H1 (cell line): ENCODE results near the gene ADRA2B.

Source experiments
- EZH2 ChIP-seq: fragments of 200-600 bp; sonication (generic); IDR thresholded peaks from 2 replicates; pipeline ENCODE4 v1.7.1; 2012; ENCODE audit warnings: low read depth, mild to moderate bottlenecking, moderate library complexity, low read length, inconsistent platforms; ENCODE audit not compliant: severe bottlenecking
- JUND ChIP-seq: IDR thresholded peaks from 2 replicates; pipeline ENCODE4 v1.6.1; 2011; ENCODE audit warnings: mild to moderate bottlenecking, improper control_type of control experiment, low read length
- NANOG ChIP-seq: IDR thresholded peaks from 2 replicates; pipeline ENCODE4 v1.6.1; 2011; ENCODE audit warnings: low read length, low read depth, mild to moderate bottlenecking, inconsistent platforms; ENCODE audit not compliant: insufficient read depth, poor library complexity, severe bottlenecking
- POLR2A ChIP-seq, 2 experiments: IDR thresholded peaks; 1 replicate in 1 of 2; 2 replicates in 1 of 2; pipeline ENCODE4 v1.6.1; 2011; ENCODE audit warnings: low read depth in 2 of 2, low read length in 2 of 2, mild to moderate bottlenecking in 2 of 2; ENCODE audit errors: control extremely low read depth in 1 of 2
- SUZ12 ChIP-seq: fragments of 200-600 bp; sonication (generic); IDR thresholded peaks from 2 replicates; pipeline ENCODE4 v1.6.1; 2012; ENCODE audit warnings: mild to moderate bottlenecking, inconsistent platforms, low read length, moderate library complexity, mixed read lengths
- TCF12 ChIP-seq: IDR thresholded peaks from 2 replicates; pipeline ENCODE4 v1.6.1; 2011; ENCODE audit warnings: low read depth, mild to moderate bottlenecking, low read length
- TEAD4 ChIP-seq: IDR thresholded peaks from 2 replicates; pipeline ENCODE4 v1.6.1; 2012; ENCODE audit warnings: low read depth, low read length, inconsistent platforms, mixed read lengths
- ZNF274 ChIP-seq: IDR thresholded peaks from 2 replicates; pipeline ENCODE4 v1.7.0; 2012; ENCODE audit warnings: low read length, borderline replicate concordance; ENCODE audit errors: extremely low read depth
- TF ChIP-seq, protein P1 (sequence below): IDR thresholded peaks from 2 replicates; pipeline ENCODE4 v1.6.1; 2012; ENCODE audit warnings: inconsistent platforms
- TF ChIP-seq, protein P2 (sequence below): IDR thresholded peaks from 2 replicates; pipeline ENCODE4 v1.6.1; 2011; ENCODE audit warnings: low read length, improper control_type of control experiment
- TF ChIP-seq, protein P3 (sequence below), 3 experiments: IDR thresholded peaks; 1 replicate in 2 of 3; 2 replicates in 1 of 3; pipeline versions ENCODE4 v1.5.1 to v1.6.1; 2011; ENCODE audit warnings: low read length in 3 of 3, mild to moderate bottlenecking in 3 of 3, inconsistent platforms in 2 of 3, low read depth in 1 of 3, moderate library complexity in 1 of 3; ENCODE audit not compliant: insufficient read depth in 1 of 3; ENCODE audit errors: control extremely low read depth in 1 of 3

DNA sequence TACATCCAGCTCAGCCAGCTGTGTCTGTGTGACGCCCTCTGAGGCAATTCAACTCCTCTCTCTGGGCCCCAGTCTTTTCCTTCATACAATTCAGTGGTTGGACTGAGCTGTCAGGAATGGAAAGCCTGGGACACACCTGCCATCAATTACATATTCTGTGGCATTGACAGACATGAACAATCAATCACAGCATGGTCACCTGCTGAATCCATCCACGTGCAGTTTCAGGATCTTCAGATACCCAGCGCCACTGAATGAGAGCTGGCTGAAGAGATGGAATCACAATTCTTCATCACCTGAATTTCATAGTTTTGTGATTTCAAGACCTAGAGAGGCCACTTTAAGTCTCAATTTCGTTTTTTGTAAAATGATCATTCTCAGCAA, 5.1 kb downstream of the ADRA2B start:
- TF ChIP-seq EZH2 (no peak), NANOG (no peak), JUND (no peak), SUZ12 (no peak), ZNF274 (no peak), POLR2A (IDR thresholded peaks at IDR 0.05; ENCODE audit: control extremely low read depth in 1 of 2, low read depth in 2 of 2, low read length in 2 of 2) (no peak), TCF12 (no peak), TEAD4 (no peak)
- TF ChIP-seq, protein P1, sequence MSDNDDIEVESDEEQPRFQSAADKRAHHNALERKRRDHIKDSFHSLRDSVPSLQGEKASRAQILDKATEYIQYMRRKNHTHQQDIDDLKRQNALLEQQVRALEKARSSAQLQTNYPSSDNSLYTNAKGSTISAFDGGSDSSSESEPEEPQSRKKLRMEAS: no peak
- TF ChIP-seq, protein P2, sequence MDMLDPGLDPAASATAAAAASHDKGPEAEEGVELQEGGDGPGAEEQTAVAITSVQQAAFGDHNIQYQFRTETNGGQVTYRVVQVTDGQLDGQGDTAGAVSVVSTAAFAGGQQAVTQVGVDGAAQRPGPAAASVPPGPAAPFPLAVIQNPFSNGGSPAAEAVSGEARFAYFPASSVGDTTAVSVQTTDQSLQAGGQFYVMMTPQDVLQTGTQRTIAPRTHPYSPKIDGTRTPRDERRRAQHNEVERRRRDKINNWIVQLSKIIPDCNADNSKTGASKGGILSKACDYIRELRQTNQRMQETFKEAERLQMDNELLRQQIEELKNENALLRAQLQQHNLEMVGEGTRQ: no peak
- TF ChIP-seq, protein P3, sequence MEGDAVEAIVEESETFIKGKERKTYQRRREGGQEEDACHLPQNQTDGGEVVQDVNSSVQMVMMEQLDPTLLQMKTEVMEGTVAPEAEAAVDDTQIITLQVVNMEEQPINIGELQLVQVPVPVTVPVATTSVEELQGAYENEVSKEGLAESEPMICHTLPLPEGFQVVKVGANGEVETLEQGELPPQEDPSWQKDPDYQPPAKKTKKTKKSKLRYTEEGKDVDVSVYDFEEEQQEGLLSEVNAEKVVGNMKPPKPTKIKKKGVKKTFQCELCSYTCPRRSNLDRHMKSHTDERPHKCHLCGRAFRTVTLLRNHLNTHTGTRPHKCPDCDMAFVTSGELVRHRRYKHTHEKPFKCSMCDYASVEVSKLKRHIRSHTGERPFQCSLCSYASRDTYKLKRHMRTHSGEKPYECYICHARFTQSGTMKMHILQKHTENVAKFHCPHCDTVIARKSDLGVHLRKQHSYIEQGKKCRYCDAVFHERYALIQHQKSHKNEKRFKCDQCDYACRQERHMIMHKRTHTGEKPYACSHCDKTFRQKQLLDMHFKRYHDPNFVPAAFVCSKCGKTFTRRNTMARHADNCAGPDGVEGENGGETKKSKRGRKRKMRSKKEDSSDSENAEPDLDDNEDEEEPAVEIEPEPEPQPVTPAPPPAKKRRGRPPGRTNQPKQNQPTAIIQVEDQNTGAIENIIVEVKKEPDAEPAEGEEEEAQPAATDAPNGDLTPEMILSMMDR (IDR thresholded peaks at IDR 0.05; ENCODE audit: control extremely low read depth in 1 of 3, insufficient read depth in 1 of 3, low read depth in 1 of 3, low read length in 3 of 3): no peak
